HG03469 (cell line): Measurements from ENCODE around the gene GSE1.

Experiments used
- ATAC-seq: cut with Tn5 transposase; IDR thresholded peaks from one replicate; pipeline ENCODE4 v1.9.1; 2021; ENCODE audit warnings: mild to moderate bottlenecking, moderate library complexity, moderate number of reproducible peaks; ENCODE audit not compliant: unreplicated experiment

GSE1 gene

DNA sequence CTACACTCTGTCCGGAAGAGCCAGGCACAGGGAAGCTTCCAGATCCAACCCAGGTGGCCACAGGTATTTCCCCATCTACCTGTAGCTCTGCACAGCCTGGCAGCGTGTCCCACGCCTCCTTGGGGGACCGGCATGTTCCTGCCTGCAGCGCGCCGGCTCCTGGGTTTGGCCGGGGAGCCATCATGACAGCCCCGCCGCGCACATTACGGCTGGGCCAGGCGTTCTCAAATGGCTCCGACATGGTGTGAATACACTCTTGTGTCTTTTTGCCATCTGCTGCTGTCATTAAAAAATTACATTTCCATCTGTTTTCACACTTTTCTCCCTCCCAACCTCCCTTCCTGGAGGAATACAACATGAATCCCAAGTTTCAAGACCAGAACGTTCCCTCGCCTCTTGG is 83.7 kb downstream of the GSE1 start:
- ATAC-seq: no peak

DNA sequence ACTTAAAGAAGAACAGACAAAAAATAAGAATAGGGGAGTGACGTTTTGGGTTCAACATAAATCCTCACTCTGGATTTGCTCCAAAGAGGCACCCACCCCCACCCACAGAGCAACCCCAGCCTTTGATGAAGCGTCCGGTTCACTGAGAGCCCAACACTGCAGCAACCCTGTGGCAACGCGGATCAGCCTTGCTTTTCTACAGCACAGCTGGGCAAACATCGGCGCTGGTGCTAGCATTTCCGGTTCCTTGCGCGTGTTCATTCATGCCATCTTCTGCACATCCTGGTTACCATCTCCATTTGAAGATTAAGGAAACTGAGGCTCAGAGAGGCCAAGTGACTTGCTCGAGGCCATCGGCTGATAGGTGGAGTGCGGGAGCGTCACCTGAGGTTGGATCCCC is 84.3 kb downstream of the GSE1 start:
- no peak for ATAC-seq

DNA sequence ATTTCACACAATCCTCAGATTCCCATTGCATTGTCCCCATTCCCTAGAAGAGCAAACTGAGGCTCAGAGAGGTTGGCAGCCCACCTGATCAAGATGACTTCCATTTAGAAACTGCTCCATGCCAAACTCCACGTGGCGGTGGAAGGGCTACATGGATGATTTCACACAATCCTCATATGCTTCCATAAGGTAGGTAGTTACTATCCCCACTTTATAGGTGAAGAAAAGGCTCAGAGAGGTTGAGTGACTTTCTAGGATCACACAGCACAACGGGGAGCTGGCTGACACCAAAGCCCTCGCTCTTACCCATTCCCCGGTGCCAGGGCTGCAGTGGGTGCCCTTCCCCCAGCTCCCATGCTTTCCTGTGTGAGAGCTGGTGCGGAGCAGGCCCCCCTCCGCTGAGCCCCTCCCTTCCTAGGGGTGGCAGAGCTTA is 85.4 kb downstream of the GSE1 start:
- ATAC-seq: no peak

DNA sequence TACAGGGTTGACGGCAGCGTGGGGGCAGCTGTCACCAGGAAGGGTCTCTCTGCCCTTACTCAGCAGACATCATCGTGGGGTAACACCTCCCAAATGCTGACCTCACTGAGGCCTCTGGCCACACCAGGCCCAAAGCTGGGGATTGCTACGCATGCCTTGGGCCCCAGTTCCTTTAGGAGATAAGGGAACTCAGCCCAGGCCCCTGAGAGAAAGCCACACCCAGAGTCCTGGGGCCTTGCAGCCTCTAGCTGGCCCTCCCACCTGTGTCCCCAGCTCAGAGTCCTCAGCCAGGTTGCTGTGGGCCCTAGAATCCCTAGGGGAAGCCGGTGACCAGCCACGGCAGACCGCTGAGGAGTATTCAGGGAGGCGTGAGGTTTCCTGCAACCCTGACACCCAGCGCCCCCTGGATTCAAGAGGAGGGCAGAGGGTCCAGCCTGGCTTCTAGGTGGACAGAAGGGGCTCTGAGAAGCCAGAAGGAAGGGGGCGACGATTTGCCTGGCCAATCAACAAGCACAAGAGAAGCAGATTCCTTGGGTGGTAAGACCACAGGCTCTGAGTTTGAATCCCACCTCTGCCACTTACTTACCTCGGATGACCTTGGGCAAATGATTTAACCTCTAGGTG is 85.9 kb downstream of the GSE1 start:
- ATAC-seq: no peak

DNA sequence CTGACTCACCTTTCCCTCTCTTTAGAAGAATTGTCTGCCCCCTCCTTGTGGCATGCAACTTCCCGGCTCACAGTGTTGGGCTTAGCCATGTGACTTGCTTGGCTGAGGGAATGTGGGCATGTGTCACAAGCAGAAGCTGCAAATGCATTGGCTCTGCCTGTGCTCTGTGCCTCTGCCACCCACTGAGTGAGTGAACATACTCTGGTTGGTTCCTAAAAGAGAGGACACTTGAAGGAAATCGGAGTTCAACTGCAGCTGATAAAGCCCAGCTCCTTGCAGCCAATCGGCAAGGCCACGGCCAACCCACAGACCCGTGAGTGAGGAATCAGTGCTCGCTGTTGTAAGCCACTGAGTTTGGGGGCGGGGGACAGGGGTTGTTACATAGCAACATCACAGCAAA is 86.5 kb downstream of the GSE1 start:
- no peak for ATAC-seq

DNA sequence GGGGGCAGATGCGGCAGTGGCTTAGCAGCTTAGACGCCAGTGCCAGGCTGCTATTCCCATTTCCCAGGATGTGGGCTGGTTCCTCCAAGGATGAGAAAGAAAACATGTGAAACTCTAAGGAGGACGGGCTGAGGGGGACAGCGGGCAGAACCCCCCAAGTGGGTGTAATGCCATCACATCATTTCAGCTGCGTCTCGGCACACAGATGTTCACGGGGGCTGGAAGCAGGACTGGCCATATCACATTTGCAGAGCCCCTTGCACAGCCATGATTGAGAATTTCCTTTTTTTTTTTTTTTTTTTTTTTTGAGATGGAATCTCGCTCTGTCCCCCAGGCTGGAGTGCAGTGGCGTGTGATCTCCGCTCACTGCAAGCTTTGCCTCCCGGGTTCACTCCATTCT is 90.9 kb downstream of the GSE1 start:
- no peak for ATAC-seq

DNA sequence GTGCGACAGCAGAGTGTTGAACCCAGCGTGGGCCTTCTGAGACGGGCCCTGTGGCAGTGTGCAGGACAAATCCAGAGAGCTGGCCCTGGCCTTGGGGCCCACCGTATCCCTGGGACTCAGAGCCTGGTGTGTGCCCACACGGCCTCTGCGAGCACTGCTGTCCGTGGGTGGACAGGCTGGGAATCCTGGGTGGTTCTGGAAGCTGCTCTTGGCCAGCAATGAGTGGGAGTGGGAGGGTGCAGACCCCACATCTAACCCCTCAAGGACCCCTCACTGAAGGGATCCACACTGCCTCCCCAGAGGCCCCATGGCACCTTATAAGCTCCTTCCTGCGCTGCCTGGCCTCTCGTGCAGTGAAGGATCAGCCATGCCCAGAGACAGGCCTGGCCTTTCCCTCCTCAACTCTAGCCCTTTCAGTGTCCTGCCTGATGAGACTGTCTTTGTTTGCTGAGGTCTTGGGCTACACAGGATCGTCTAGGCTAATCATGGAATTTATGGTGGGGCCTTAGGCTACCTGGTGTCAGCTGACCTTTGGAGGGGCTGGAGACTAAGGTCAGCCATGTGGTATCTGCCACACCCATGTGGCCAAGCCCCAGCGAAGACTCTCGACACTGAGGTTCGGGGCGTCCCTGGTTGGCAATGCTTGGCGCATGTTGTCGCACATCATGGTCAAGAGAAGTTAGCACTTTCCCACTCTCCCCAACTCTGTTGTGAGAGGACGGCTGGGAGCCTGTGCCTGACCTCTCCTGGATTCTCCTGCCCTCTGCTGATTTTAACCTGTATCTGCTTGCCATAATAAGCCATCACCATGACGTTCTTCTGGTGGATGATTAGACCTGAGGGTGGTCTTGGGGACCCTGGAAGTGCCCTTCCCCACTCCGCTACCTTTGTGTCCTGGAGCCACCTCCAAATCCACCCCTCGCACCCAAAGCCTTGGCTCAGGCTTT is 92.1 kb downstream of the GSE1 start:
- ATAC-seq: no peak

DNA sequence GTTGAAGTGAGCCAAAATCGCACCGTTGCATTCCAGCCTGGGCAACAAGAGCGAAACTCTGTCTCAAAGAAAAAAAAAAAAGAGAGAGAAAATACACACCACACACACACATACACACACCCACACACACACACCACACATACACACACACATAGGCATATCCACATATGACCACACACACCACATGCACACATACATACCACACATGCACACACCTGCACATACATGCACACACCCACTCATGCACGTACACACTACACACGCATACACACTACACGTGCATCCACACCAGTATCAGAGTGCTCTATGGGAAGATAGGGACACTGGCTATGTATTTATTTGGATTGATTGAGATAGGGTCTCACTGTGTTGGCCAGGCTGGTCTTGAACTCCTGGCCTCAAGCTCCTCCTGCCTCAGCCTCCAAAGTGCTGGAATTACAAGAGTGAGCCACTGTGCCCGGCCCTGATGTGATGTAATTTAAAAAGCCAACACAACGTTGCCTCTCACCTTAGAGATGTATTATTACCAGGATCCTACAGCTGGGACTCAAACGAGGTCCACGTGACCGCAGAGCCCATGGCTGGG is 93.4 kb downstream of the GSE1 start:
- no peak for ATAC-seq

DNA sequence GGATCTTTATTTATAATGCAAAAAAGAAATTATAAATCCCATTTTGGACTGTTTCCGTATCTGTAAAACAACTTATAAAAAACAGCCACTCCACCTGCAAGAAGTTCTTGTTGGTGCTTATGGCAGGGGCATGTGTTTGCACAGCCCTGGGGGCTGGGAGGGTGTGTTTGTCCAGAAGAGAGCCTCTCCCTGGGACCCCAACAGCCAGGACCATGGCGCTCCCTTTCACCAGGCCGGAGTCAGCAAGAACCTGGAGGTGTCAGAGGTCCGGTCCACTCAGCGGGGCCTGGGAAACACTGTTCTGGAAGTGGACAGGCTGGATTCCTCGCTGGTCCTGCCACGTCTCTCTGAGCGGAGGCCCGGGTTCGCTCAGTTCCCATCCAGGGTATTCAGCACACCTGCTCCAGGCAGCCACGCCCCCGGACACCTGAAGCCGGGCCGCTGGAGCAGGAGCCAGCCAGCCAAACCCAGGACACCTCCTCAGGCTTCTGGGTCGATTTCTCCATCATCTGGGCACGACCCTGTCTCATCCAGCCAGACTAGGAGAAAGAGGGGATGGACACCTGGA is 94.5 kb downstream of the GSE1 start:
- no peak for ATAC-seq

DNA sequence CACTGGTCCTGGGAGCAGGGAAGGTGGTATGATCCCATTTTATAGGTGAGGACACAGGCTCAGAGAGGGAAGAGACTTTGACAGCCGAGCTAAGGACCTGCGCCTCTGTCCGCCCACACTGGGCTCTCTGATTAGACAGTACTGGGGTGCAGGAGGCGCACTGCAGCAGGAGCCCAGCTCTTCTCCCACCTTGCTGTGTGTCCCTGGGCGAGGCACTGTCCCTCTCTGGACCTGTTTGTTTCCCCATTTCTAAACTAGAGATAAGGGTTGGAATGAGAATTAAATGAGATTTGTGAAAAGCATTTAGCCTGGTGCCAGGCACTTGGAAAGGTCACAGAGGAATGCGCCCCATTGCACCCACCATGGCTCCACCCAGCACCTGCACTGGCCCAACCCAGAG is 95.2 kb downstream of the GSE1 start:
- no peak for ATAC-seq

DNA sequence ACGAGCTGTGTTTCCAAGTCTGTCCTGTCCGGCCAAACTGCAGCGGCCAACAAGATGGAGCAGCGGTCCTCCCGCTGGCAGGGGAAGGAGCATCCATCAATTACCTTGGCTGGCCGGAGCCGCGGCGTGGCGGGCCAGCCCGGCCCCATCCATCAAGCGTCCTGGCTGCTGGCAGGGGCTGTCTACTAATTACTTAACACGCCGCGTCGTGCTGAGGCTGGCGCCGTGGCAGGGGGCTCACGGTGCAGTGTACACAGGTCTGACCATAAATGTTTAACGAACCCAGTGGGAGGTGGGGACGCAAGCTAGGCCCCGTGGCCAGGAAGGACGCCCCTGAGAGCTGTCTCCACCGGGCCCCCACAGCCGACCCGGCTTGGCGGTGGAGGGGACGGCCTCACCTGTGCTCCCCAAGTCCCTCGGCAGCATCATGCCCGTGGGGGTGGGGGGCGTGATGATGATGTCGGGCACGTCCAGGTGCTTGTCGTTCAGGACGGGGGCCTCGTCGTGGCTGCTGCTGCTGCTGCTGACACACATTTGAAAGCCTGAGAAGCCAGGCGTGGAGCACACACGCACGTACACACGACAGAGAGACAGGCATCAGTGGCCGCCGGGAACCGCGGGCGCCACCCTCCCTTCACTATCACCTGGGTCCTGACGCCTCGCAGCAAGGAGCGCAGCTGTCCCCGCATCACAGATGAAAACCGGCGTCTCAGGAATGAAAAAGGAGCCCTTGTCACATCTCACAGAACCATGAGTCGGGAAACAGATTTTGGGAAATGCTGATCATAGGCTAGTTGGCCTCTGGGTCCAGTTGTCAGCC is 96.9 kb downstream of the GSE1 start:
- ATAC-seq: no peak

DNA sequence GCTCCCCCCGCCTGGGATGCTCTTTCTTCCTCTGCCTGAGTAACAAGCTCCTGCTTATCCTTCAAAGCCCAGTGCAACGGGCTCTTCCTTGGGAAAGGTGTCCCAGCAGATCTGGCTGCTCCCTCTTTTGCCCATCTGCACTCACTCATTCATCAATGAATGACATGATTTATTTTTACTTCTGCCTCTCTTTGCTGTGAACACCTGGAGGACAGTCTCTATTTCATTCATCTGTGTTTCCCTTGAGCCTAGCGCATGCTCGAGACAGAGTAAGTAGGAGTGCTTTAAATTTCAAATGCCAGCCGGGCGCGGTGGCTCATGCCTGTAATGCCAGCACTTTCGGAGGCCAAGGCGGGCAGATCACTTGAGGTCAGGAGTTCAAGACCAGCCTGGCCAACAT is 97.6 kb downstream of the GSE1 start:
- no peak for ATAC-seq

DNA sequence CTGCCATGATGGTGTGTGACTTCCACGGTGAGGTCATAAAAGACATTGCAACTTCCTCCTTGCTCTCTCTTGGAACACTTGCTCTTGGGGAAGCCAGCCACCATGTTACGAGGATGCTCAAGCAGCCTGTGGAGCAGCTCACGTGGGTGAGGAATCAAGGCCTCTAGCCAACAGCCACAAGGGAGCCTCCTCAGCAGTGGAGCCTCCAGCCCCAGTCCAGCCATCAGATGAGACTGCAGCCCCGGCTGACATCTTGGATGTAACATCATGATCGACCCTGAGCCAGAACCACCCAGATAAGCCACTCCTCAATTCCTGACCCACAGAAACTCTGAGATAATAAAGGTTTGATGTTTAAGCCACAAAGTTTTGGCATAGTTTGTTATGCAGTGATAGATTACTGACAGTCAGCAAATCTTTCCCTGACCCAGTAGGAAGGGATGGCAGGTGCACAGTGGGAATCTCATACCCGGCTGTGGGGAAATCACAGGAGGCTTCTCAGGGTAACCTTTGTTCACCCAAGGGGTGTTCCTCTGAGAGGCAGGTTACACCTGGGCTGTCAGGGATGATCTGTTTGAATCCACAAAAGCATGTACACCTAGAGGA is 99.0 kb downstream of the GSE1 start:
- no peak for ATAC-seq

DNA sequence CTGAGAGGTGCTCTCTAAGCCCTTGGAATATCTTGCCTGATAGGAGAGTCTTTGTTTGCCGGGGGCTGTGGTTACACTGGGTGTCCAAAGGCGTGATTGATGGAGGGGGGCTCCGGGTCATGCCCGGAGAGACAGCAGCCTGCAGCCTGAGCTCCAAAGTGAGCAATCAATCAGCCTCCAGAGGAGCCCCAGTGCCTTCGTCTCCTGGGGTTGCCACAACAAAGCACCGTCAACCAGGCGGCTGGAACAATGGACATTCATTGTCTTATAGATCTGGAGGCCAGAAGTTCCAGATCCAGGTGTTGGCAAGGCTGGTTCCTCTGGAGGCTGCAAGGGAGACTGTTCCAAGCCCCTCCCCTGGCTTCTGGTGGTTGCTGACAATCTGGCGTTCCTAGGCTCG is 99.7 kb downstream of the GSE1 start:
- ATAC-seq: no peak

DNA sequence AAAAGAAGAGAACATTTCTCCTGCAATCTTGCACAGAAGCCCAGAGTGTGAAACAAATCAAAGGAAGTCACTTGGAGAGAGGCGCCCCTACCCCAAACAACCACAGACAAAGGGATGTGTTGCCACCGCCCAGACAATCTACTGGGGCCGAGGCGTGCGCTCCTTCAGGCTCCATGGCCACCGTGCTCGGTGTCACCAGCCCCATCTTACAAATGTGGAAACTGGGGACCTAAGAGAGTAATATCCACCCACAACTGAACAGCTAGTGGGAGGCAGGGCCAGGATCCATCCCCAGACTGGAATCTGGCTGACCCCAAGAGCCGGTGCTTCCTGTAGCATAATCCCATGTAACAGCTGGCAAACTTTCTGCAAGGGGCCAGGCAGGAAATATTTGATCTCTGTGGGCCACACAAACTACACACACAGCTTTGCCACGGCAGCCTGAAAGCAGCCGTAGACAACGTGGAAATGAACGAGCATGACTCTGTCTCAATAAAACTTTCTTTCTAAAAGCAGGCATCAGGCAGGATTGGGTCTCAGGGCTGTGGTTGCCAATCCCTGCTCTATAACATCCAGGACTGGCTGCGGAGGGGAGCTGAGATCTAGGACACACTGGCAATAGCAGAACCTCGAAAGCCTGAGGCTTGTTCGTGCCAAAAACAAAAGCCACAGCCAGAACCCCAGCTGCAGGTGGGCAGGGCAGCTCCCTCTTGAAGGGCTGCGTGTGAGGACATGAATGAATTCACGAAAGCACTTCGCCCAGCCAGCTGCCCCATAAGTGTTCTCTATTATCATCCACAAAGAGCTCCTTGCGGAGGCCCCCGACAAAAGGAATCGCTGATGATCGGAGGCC is 102.3 kb downstream of the GSE1 start:
- ATAC-seq: no peak

DNA sequence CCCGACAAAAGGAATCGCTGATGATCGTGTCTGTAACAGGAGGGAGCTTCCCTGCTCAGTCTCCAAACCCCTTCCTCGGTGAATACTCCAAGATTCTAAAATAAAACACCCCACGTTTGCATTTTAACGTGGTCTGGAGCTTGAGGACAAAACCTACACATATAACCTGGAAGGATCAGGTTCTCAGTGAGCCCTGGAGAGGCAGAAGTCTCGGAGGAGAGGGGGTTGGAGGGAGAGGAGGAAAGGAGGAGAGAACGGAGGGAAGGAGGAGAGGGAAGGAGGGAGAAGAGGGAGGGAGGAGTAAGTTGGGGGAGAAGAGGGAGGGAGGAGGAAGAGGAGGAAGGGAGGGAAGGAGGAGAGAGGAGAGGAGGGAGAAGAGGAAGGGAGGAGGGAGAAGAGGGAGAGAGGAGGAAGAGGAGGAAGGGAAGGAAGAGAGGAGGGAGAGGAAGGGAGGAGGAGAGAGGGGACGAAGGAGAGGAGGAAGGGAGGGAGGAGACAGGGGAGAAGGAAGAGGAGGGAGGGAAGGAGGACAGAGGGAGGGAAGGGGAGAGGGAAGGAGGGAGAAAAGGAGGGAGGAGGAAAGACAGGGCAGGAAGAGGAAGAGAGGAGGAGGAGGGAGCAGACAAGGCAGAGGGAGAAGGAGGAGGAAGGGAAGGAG is 103.0 kb downstream of the GSE1 start:
- no peak for ATAC-seq

DNA sequence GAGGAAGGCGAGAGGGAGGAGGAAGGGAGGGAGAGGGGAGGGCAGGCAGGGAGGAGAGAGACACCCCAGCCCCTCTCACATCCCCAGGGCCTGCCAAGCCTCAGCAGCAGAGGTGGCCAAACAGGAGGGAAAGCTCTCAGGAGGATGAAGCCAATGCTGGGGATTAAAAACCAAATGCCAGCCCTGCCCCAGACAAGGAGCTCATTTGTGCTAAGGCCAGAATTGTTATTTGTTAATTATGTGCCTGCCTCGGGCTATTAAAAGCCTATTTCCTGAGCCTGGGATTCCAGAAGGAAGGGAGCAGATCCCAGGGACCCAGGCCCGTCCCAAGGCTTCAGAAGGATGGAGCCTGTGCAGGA is 103.5 kb downstream of the GSE1 start:
- ATAC-seq: no peak

DNA sequence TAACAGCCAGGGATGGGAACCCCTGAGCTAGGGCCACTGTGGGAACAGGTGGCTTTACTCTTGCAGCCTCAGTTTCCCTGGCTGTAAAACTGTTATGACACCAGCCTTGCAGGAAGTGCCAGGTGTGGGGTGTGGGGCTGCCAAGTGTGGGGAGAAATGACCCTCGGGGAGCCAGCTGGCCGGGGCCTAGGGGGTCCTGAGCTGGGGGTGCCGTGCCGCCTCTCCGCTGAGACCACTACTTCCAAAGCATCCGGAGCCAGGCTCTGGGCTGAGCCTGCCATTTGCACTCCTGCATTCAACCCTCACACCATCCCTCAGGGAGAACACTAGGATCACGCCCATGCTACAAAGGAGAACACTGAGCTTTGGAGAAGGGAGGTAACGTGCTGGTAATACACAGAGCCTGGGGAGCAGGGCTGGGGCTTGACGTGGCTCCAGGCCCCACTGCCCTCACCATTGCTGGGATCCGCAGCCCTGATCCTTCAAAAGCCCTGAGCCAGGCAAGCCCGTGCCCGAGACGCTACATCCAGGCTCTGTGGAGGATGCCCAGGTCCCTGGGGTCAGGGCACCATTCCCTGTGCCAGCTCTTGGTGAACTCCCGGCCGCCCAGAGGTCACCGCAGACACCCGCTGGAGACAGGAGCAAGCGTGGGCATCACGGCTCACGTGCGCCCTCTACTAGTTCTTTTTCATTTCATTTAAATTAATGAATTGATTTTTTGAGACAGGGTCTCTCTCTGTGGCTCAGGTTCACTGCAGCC is 104.5 kb downstream of the GSE1 start:
- no peak for ATAC-seq

DNA sequence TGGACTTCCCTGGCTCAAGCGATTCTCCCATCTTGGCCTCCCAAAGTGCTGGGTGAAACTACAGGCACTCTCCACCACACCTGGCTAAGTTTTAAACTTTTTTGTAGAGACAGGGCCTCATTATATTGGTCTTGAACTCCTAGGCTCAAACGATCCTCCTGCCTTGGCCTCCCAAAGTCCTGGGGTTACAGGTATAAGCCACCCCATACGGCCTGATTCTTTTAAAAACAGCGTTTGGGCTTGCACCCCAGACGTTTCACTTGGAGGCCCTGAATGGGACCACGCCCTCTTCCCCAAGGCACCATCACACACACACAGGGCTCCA is 105.0 kb downstream of the GSE1 start:
- ATAC-seq: no peak
